SK-N-MC (cell line): Measurements from ENCODE around the gene DSN1.

Experiments
- DNase-seq: peaks from one replicate; pipeline ENCODE4 v3.0.0-alpha.2; 2011; ENCODE audit warnings: low read depth, low spot score
- H3K27ac ChIP-seq: fragments of 200-600 bp; sonication (generic); 2 replicates; pipeline ENCODE4 v1.5.1; 2016; ENCODE audit warnings: mixed run types
- H3K36me3 ChIP-seq: fragments of 200-600 bp; sonication (generic); 2 replicates; pipeline ENCODE4 v1.6.1; 2017; ENCODE audit warnings: antibody characterized with exemption, low read length, mixed read lengths; ENCODE audit not compliant: insufficient read depth
- H3K4me3 ChIP-seq: fragments of 200-600 bp; sonication (generic); 2 replicates; pipeline ENCODE4 v1.5.1; 2016
- H3K9ac ChIP-seq: fragments of 200-600 bp; sonication (generic); 2 replicates; pipeline ENCODE4 v1.8.0; 2017; ENCODE audit warnings: mixed run types, mixed read lengths; ENCODE audit not compliant: insufficient read length
- H3K9me3 ChIP-seq: fragments of 200-600 bp; sonication (generic); 2 replicates; pipeline ENCODE4 v1.6.1; 2017; ENCODE audit warnings: low read depth, mild to moderate bottlenecking, antibody characterized with exemption, low read length, moderate library complexity, mixed read lengths
- EZH2 ChIP-seq: fragments of 200-600 bp; sonication (generic); IDR thresholded peaks from one replicate; pipeline ENCODE4 v1.6.1; 2017; ENCODE audit warnings: antibody characterized with exemption
- FOXP2 ChIP-seq: optimal IDR thresholded peaks from 2 replicates; pipeline ENCODE3; 2011; ENCODE audit warnings: mild to moderate bottlenecking, moderate library complexity; ENCODE audit not compliant: insufficient read depth; ENCODE audit errors: extremely low read length, control extremely low read depth
- POLR2AphosphoS5 ChIP-seq: IDR thresholded peaks from 2 replicates; pipeline ENCODE4 v1.6.1; 2012; ENCODE audit warnings: mild to moderate bottlenecking, low read depth, low read length, borderline replicate concordance

Gene DSN1

DNA sequence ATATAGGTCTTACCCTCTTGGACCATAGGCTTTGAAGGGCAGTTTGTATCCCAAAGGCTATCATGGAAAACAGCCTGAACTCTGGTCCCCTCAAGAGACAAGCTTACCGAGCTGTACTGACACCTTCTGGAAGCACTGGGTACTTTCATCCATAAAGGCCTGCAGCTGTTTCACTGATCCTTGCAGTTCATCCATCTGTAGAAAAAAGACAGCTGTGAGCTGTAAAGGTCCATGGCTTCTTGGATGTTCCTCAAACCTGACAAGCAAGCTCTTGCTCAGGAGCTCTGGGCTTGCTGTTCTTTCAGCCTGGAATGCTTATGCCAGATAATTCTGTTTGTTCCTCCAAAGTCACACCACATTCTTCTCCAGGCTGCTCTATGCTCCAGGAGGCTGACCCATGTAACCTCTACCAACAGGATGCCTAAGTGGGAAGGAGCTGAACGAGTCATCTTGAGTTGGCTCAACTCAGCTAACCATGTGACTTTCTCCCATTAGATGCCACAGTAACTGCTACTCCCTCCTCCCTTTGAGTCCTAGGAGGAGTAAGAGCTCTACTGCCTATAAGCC is 18.8 kb downstream of the DSN1 start:
- H3K27ac ChIP-seq, result no peak overlapping the region
- no peak overlapping the region for H3K4me3 ChIP-seq
- no peak for TF ChIP-seq POLR2AphosphoS5
- TF ChIP-seq FOXP2, result no peak
- TF ChIP-seq EZH2, result no peak
- H3K9me3 ChIP-seq, result no peaks in the 10 kb centered on the region
- peak; percentile 24 for DNase-seq
- H3K9ac ChIP-seq, result no peak overlapping the region
- peaks cover 58% of the 10 kb centered on the region for H3K36me3 ChIP-seq

- DNase-seq, result no peak
- Histone ChIP-seq H3K9me3 (no peaks in the 10 kb centered on the region), H3K9ac (no peak overlapping the region), H3K36me3 (peaks cover 52% of the 10 kb centered on the region), H3K4me3 (no peak overlapping the region), H3K27ac (no peak overlapping the region)
- TF ChIP-seq FOXP2 (no peak), EZH2 (no peak)
These were observed 21.0 kb downstream of the DSN1 start for GRCh38 chr20:36752582-36752981.

GRCh38 chr20:36745927-36746659 is 27.5 kb downstream of the DSN1 start, which contains the start of gene NDRG3:
Gene NDRG3, minus strand, starts transcription at chr20:36746090. Its CDS starts 24,355 bp downstream, at chr20:36721735.
- H3K4me3 ChIP-seq, result peak within 1 kb of the TSS; percentile 85
- peak within 1 kb of the TSS; percentile 82 for H3K27ac ChIP-seq
- peak; percentile 76 for DNase-seq
- peak within 1 kb of the TSS; percentile 79 for H3K9ac ChIP-seq
- H3K9me3 ChIP-seq, result no peaks in the 10 kb centered on the region
- TF ChIP-seq FOXP2 (no peak), POLR2AphosphoS5 (peak; percentile 73), EZH2 (no peak)
- peaks cover 5% of the 10 kb centered on the region; the same call in 1 of the 2 replicates for H3K36me3 ChIP-seq

- H3K9me3 ChIP-seq, result no peaks in the 10 kb centered on the region
- no peak for DNase-seq
- no peak for TF ChIP-seq POLR2AphosphoS5
- no peak for TF ChIP-seq EZH2
- no peak for TF ChIP-seq FOXP2
These were observed 28.2 kb downstream of the DSN1 start for GRCh38 chr20:36745234-36745926.

GRCh38 chr20:36744764-36745191 is 28.8 kb downstream of the DSN1 start:
- no peak for DNase-seq

More at GRCh38 chr20:36745234-36745926, 28.2 kb downstream of the DSN1 start:
- H3K9ac ChIP-seq, result peak overlapping the region; percentile 61
- H3K27ac ChIP-seq, result no peak overlapping the region
- no peaks in the 10 kb centered on the region for H3K36me3 ChIP-seq
- peak overlapping the region; percentile 75 for H3K4me3 ChIP-seq

GRCh38 chr20:36744243-36744642 is 29.3 kb downstream of the DSN1 start:
- H3K36me3 ChIP-seq, result no peaks in the 10 kb centered on the region
- no peak overlapping the region for H3K9ac ChIP-seq
- H3K27ac ChIP-seq, result no peak overlapping the region
- no peak for DNase-seq
- no peaks in the 10 kb centered on the region for H3K9me3 ChIP-seq
- TF ChIP-seq POLR2AphosphoS5, result no peak
- no peak for TF ChIP-seq FOXP2
- no peak for TF ChIP-seq EZH2
- H3K4me3 ChIP-seq, result no peak overlapping the region

More at GRCh38 chr20:36744764-36745191, 28.8 kb downstream of the DSN1 start:
- no peak overlapping the region for H3K9ac ChIP-seq
- no peak overlapping the region for H3K27ac ChIP-seq
- no peaks in the 10 kb centered on the region for H3K36me3 ChIP-seq
- H3K9me3 ChIP-seq, result no peaks in the 10 kb centered on the region
- TF ChIP-seq FOXP2, result no peak
- no peak for TF ChIP-seq EZH2
- TF ChIP-seq POLR2AphosphoS5, result no peak
- H3K4me3 ChIP-seq, result peak overlapping the region; percentile 75

GRCh38 chr20:36742558-36742957 is 31.0 kb downstream of the DSN1 start:
- H3K9me3 ChIP-seq, result no peaks in the 10 kb centered on the region
- no peaks in the 10 kb centered on the region for H3K36me3 ChIP-seq
- H3K4me3 ChIP-seq, result no peak overlapping the region
- DNase-seq, result no peak
- no peak overlapping the region for H3K9ac ChIP-seq
- TF ChIP-seq FOXP2, result no peak
- no peak for TF ChIP-seq EZH2
- no peak for TF ChIP-seq POLR2AphosphoS5
- H3K27ac ChIP-seq, result no peak overlapping the region

DNA sequence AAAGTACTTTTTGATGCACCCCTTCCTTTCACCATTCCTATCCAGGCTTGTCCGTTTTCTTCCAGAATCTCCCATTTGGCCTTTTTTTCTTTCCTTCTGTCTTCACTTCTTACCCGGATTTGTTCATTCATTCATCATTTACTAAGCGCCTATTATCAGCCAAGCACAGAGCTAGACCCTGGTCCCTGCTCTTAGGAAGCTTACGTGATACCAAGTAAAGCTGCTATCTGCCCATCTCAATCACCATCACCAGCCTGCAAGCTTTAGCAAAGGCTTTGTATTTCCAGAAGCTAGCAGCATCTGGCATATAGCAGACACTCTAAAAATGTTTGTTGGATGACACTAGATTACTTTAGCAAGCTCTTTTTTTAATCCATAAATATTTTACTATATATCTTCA is 32.5 kb downstream of the DSN1 start:
- no peak for DNase-seq
- Histone ChIP-seq H3K9me3 (no peaks in the 10 kb centered on the region), H3K36me3 (no peaks in the 10 kb centered on the region), H3K4me3 (no peak overlapping the region), H3K27ac (no peak overlapping the region), H3K9ac (no peak overlapping the region)
- TF ChIP-seq EZH2 (no peak), POLR2AphosphoS5 (no peak), FOXP2 (no peak)

- Histone ChIP-seq H3K9ac (no peak overlapping the region), H3K4me3 (no peak overlapping the region), H3K9me3 (no peaks in the 10 kb centered on the region), H3K36me3 (no peaks in the 10 kb centered on the region), H3K27ac (no peak overlapping the region)
- DNase-seq, result no peak
- TF ChIP-seq POLR2AphosphoS5 (no peak), FOXP2 (no peak), EZH2 (no peak)
These were observed 36.4 kb downstream of the DSN1 start for GRCh38 chr20:36737183-36737499.
